Vagina (tissue), 2 donors: ENCODE measurements around the gene ALK.

Experiments
- CTCF ChIP-seq, 3 experiments: fragments of 450-650 bp in 2 of 3; fragments of 200-600 bp in 1 of 3; sonication (generic) in 1 of 3; IDR thresholded peaks; one replicate each; pipeline ENCODE4 v1.5.1; 2017 to 2019; ENCODE audit warnings: antibody characterized with exemption in 3 of 3, mild to moderate bottlenecking in 2 of 3, moderate library complexity in 2 of 3
- POLR2A ChIP-seq, 2 donors: fragments of 450-650 bp; IDR thresholded peaks; one replicate each; pipeline ENCODE4 v1.6.1; 2017; ENCODE audit warnings: antibody characterized with exemption in 2 of 2, mild to moderate bottlenecking in 2 of 2, moderate library complexity in 2 of 2
- POLR2AphosphoS5 ChIP-seq, 2 donors: sonication (generic); formaldehyde crosslinking; IDR thresholded peaks; one replicate each; pipeline ENCODE4 v1.9.0; 2017; ENCODE audit warnings: antibody characterized with exemption in 2 of 2, mild to moderate bottlenecking in 2 of 2, low read depth in 1 of 2; ENCODE audit not compliant: insufficient read depth in 1 of 2

- no peak for TF ChIP-seq CTCF (IDR thresholded peaks at IDR 0.05)
- TF ChIP-seq POLR2AphosphoS5 (IDR thresholded peaks at IDR 0.05; ENCODE audit: insufficient read depth in 1 of 2, low read depth in 1 of 2) = no peak
- TF ChIP-seq POLR2A (IDR thresholded peaks at IDR 0.05) = no peak
Measured at GRCh38 chr2:29723255-29724001, 198.0 kb downstream of the ALK start.
